Neural cell (in vitro differentiated cells): Measurements from ENCODE around the gene DLG2.

ENCODE experiments used
- EP300 ChIP-seq: fragments of 450-650 bp; conservative IDR thresholded peaks from 2 replicates; pipeline ENCODE4 v1.6.1; 2014; ENCODE audit warnings: antibody characterized with exemption, mild to moderate bottlenecking, moderate library complexity; ENCODE audit not compliant: poor library complexity, severe bottlenecking
- EZH2 ChIP-seq: fragments of 200-600, 300-800 bp; shearing (Covaris generic), sonication (generic); IDR thresholded peaks from 2 replicates; pipeline ENCODE4 v1.6.1; 2014; ENCODE audit warnings: antibody characterized with exemption, low read length, borderline replicate concordance, mild to moderate bottlenecking; ENCODE audit not compliant: insufficient read depth, poor library complexity, severe bottlenecking
- POLR2AphosphoS5 ChIP-seq: IDR thresholded peaks from 2 replicates; pipeline ENCODE4 v1.6.1; 2012
- RAD21 ChIP-seq: fragments of 450-650 bp; conservative IDR thresholded peaks from 2 replicates; pipeline ENCODE4 v1.6.1; 2014; ENCODE audit warnings: antibody characterized with exemption, mild to moderate bottlenecking, moderate library complexity
- TAF1 ChIP-seq: IDR thresholded peaks from 2 replicates; pipeline ENCODE4 v1.6.1; 2012; ENCODE audit warnings: low read depth
- TF ChIP-seq, protein P1 (sequence below): fragments of 450-650 bp; IDR thresholded peaks from 2 replicates; pipeline ENCODE4 v1.5.1; 2014; ENCODE audit warnings: antibody characterized with exemption, mild to moderate bottlenecking, moderate library complexity; ENCODE audit not compliant: poor library complexity, severe bottlenecking
- TF ChIP-seq, protein P2 (sequence below): IDR thresholded peaks from 2 replicates; pipeline ENCODE4 v1.6.1; 2012; ENCODE audit warnings: borderline replicate concordance

DNA sequence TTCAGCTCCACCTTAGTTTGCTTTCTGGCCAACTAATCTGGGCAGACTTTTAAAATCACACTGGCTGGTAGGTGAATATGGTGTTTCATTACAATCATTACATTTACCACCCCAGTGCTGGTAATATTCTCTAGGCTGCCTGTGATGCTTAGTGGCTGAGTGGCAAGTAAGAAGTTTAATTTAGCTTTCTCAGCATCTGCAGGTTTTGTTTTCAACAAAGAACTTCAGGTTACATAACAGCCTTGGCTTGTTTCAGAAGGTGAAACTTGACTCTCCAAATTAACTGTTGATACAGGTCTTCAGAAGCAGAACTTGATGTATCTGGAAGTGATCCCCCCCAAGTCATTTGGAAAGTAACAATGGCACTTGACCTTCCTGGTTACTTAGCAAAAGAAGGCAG lies 1917.7 kb downstream of the DLG2 start:
- TF ChIP-seq, protein P1, sequence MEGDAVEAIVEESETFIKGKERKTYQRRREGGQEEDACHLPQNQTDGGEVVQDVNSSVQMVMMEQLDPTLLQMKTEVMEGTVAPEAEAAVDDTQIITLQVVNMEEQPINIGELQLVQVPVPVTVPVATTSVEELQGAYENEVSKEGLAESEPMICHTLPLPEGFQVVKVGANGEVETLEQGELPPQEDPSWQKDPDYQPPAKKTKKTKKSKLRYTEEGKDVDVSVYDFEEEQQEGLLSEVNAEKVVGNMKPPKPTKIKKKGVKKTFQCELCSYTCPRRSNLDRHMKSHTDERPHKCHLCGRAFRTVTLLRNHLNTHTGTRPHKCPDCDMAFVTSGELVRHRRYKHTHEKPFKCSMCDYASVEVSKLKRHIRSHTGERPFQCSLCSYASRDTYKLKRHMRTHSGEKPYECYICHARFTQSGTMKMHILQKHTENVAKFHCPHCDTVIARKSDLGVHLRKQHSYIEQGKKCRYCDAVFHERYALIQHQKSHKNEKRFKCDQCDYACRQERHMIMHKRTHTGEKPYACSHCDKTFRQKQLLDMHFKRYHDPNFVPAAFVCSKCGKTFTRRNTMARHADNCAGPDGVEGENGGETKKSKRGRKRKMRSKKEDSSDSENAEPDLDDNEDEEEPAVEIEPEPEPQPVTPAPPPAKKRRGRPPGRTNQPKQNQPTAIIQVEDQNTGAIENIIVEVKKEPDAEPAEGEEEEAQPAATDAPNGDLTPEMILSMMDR, result no peak
- no peak for TF ChIP-seq RAD21
- no peak for TF ChIP-seq TAF1
- no peak for TF ChIP-seq EP300
- TF ChIP-seq, protein P2, sequence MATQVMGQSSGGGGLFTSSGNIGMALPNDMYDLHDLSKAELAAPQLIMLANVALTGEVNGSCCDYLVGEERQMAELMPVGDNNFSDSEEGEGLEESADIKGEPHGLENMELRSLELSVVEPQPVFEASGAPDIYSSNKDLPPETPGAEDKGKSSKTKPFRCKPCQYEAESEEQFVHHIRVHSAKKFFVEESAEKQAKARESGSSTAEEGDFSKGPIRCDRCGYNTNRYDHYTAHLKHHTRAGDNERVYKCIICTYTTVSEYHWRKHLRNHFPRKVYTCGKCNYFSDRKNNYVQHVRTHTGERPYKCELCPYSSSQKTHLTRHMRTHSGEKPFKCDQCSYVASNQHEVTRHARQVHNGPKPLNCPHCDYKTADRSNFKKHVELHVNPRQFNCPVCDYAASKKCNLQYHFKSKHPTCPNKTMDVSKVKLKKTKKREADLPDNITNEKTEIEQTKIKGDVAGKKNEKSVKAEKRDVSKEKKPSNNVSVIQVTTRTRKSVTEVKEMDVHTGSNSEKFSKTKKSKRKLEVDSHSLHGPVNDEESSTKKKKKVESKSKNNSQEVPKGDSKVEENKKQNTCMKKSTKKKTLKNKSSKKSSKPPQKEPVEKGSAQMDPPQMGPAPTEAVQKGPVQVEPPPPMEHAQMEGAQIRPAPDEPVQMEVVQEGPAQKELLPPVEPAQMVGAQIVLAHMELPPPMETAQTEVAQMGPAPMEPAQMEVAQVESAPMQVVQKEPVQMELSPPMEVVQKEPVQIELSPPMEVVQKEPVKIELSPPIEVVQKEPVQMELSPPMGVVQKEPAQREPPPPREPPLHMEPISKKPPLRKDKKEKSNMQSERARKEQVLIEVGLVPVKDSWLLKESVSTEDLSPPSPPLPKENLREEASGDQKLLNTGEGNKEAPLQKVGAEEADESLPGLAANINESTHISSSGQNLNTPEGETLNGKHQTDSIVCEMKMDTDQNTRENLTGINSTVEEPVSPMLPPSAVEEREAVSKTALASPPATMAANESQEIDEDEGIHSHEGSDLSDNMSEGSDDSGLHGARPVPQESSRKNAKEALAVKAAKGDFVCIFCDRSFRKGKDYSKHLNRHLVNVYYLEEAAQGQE, result no peak
- TF ChIP-seq POLR2AphosphoS5, result no peak
- TF ChIP-seq EZH2, result no peak
